GM23338 (cell line): ENCODE measurements around the gene TIMM17B. TPM values are rescaled to one million over a fixed set of nuclear protein-coding genes. Genes with fewer than 3 reads are reported as not detected.

ENCODE experiments used
- ATAC-seq: fragments of 200-7000 bp; cut with Tn5 transposase; 3 replicates; pipeline ENCODE4 v1.9.1; 2020
- DNase-seq: peaks from one replicate; pipeline ENCODE4 v3.0.0-alpha.2; 2015; ENCODE audit warnings: low spot score
- H2AFZ ChIP-seq: fragments of 200-600 bp; sonication (generic); 2 replicates; pipeline ENCODE4 v1.8.0; 2016; ENCODE audit warnings: antibody characterized with exemption, mild to moderate bottlenecking, moderate library complexity
- H3F3A ChIP-seq: fragments of 200-600 bp; sonication (generic); replicated peaks from 2 replicates; pipeline ENCODE4 v1.8.0; 2017; ENCODE audit warnings: antibody characterized with exemption, mixed run types, low read depth
- H3K27ac ChIP-seq: fragments of 200-600 bp; sonication (generic); 2 replicates; pipeline ENCODE4 v1.6.1; 2016; ENCODE audit warnings: low read depth
- H3K27me3 ChIP-seq: fragments of 200-600 bp; sonication (generic); 2 replicates; pipeline ENCODE4 v1.8.0; 2016; ENCODE audit warnings: mild to moderate bottlenecking, mixed run types, moderate library complexity; ENCODE audit not compliant: insufficient read depth
- H3K36me3 ChIP-seq: fragments of 200-600 bp; sonication (generic); 2 replicates; pipeline ENCODE4 v1.8.0; 2016; ENCODE audit warnings: mild to moderate bottlenecking; ENCODE audit not compliant: insufficient read depth
- H3K4me1 ChIP-seq: fragments of 200-600 bp; sonication (generic); 2 replicates; pipeline ENCODE4 v1.8.0; 2016; ENCODE audit warnings: mild to moderate bottlenecking, moderate library complexity; ENCODE audit not compliant: insufficient read depth
- H3K4me2 ChIP-seq: fragments of 200-600 bp; sonication (generic); 2 replicates; pipeline ENCODE4 v1.7.1; 2017; ENCODE audit warnings: mixed run types
- H3K4me3 ChIP-seq: fragments of 200-600 bp; sonication (generic); 2 replicates; pipeline ENCODE4 v1.6.1; 2016; ENCODE audit warnings: mixed run types
- H3K79me2 ChIP-seq: fragments of 200-600 bp; sonication (generic); replicated peaks from 2 replicates; pipeline ENCODE4 v1.8.0; 2017; ENCODE audit warnings: mild to moderate bottlenecking; ENCODE audit not compliant: insufficient read depth
- H3K9me2 ChIP-seq: fragments of 200-600 bp; sonication (generic); 2 replicates; pipeline ENCODE4 v1.8.0; 2017; ENCODE audit not compliant: insufficient read depth
- H4K20me1 ChIP-seq: fragments of 200-600 bp; sonication (generic); replicated peaks from 2 replicates; pipeline ENCODE4 v1.8.0; 2017; ENCODE audit warnings: mild to moderate bottlenecking; ENCODE audit not compliant: insufficient read depth
- H3K27ac Mint-ChIP-seq: 2 replicates; pipeline ENCODE4 v1.8.0; 2020; ENCODE audit warnings: inconsistent platforms, mild to moderate bottlenecking, moderate library complexity, mixed read lengths
- H3K27me3 Mint-ChIP-seq: 3 replicates; pipeline ENCODE4 v1.8.0; 2022; ENCODE audit warnings: low read depth, mild to moderate bottlenecking, moderate library complexity, mixed read lengths, inconsistent platforms; ENCODE audit not compliant: insufficient read depth, poor library complexity
- H3K36me3 Mint-ChIP-seq: 3 replicates; pipeline ENCODE4 v1.8.0; 2021; ENCODE audit warnings: low read depth, mild to moderate bottlenecking, inconsistent platforms, moderate library complexity, mixed read lengths
- H3K4me1 Mint-ChIP-seq: 3 replicates; pipeline ENCODE4 v1.8.0; 2020; ENCODE audit warnings: mild to moderate bottlenecking, inconsistent platforms, mixed read lengths
- H3K4me3 Mint-ChIP-seq: 3 replicates; pipeline ENCODE4 v1.8.0; 2021; ENCODE audit warnings: moderate library complexity, mild to moderate bottlenecking, inconsistent platforms, mixed read lengths
- H3K9me3 Mint-ChIP-seq: 3 replicates; pipeline ENCODE4 v1.8.0; 2020; ENCODE audit warnings: moderate library complexity, mild to moderate bottlenecking, inconsistent platforms, mixed read lengths
- EZH2phosphoT487 ChIP-seq: fragments of 200-600 bp; sonication (generic); IDR thresholded peaks from one replicate; pipeline ENCODE4 v1.8.1; 2018; ENCODE audit warnings: antibody characterized with exemption; ENCODE audit not compliant: unreplicated experiment
- polyA plus RNA-seq: library from polyadenylated mRNA; unstranded; fragments of >200 nt; fragmentation: Nextera tagmentation; extraction: Ambion mirVana; gene quantifications from 2 replicates; pipeline ENCODE4 v1.2.1, GENCODE V29; 2016
- total RNA-seq: library from RNA; depleted of rRNA; stranded (reverse); fragments of >200 nt; shearing (Covaris generic); gene quantifications from 2 replicates; pipeline ENCODE4 v1.2.3, GENCODE V29; 2014
- TF ChIP-seq, protein P1 (sequence below): fragments of 250-450 bp; sonication (Bioruptor Pico); IDR thresholded peaks from 2 replicates; pipeline ENCODE4 v1.5.0; 2020; ENCODE audit warnings: mild to moderate bottlenecking, moderate library complexity

Gene TIMM17B
- total and polyA plus RNA-seq, 2 experiments from 2014 or later = 67.1 to 147 TPM

DNA sequence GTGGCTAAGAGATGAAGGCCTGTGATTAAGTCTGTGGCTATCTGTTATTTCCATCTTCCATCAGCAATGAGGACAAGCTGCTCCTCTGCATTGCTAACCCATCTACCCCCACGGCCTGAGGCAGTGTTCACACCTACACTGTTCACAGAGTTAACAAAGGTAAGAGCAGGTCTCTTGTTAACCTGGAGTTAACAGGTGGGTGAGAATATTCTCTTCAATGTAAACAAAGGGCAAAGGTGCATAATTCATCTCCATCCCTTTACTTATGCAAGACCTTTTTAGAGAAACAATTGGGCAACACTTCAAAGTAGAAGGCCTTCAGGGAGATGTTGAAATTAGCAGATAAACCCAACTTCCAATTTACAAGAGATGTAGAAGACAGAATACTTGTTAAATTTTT, 11.0 kb upstream of the TIMM17B start (continued):
- TF ChIP-seq, protein P1, sequence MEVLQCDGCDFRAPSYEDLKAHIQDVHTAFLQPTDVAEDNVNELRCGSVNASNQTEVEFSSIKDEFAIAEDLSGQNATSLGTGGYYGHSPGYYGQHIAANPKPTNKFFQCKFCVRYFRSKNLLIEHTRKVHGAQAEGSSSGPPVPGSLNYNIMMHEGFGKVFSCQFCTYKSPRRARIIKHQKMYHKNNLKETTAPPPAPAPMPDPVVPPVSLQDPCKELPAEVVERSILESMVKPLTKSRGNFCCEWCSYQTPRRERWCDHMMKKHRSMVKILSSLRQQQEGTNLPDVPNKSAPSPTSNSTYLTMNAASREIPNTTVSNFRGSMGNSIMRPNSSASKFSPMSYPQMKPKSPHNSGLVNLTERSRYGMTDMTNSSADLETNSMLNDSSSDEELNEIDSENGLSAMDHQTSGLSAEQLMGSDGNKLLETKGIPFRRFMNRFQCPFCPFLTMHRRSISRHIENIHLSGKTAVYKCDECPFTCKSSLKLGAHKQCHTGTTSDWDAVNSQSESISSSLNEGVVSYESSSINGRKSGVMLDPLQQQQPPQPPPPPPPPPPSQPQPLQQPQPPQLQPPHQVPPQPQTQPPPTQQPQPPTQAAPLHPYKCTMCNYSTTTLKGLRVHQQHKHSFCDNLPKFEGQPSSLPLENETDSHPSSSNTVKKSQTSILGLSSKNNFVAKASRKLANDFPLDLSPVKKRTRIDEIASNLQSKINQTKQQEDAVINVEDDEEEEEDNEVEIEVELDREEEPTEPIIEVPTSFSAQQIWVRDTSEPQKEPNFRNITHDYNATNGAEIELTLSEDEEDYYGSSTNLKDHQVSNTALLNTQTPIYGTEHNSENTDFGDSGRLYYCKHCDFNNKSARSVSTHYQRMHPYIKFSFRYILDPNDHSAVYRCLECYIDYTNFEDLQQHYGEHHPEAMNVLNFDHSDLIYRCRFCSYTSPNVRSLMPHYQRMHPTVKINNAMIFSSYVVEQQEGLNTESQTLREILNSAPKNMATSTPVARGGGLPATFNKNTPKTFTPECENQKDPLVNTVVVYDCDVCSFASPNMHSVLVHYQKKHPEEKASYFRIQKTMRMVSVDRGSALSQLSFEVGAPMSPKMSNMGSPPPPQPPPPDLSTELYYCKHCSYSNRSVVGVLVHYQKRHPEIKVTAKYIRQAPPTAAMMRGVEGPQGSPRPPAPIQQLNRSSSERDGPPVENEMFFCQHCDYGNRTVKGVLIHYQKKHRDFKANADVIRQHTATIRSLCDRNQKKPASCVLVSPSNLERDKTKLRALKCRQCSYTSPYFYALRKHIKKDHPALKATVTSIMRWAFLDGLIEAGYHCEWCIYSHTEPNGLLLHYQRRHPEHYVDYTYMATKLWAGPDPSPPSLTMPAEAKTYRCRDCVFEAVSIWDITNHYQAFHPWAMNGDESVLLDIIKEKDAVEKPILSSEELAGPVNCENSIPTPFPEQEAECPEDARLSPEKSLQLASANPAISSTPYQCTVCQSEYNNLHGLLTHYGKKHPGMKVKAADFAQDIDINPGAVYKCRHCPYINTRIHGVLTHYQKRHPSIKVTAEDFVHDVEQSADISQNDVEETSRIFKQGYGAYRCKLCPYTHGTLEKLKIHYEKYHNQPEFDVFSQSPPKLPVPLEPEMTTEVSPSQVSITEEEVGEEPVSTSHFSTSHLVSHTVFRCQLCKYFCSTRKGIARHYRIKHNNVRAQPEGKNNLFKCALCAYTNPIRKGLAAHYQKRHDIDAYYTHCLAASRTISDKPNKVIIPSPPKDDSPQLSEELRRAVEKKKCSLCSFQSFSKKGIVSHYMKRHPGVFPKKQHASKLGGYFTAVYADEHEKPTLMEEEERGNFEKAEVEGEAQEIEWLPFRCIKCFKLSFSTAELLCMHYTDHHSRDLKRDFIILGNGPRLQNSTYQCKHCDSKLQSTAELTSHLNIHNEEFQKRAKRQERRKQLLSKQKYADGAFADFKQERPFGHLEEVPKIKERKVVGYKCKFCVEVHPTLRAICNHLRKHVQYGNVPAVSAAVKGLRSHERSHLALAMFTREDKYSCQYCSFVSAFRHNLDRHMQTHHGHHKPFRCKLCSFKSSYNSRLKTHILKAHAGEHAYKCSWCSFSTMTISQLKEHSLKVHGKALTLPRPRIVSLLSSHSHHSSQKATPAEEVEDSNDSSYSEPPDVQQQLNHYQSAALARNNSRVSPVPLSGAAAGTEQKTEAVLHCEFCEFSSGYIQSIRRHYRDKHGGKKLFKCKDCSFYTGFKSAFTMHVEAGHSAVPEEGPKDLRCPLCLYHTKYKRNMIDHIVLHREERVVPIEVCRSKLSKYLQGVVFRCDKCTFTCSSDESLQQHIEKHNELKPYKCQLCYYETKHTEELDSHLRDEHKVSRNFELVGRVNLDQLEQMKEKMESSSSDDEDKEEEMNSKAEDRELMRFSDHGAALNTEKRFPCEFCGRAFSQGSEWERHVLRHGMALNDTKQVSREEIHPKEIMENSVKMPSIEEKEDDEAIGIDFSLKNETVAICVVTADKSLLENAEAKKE (CRISPR knock-in tag) = no peak

DNA sequence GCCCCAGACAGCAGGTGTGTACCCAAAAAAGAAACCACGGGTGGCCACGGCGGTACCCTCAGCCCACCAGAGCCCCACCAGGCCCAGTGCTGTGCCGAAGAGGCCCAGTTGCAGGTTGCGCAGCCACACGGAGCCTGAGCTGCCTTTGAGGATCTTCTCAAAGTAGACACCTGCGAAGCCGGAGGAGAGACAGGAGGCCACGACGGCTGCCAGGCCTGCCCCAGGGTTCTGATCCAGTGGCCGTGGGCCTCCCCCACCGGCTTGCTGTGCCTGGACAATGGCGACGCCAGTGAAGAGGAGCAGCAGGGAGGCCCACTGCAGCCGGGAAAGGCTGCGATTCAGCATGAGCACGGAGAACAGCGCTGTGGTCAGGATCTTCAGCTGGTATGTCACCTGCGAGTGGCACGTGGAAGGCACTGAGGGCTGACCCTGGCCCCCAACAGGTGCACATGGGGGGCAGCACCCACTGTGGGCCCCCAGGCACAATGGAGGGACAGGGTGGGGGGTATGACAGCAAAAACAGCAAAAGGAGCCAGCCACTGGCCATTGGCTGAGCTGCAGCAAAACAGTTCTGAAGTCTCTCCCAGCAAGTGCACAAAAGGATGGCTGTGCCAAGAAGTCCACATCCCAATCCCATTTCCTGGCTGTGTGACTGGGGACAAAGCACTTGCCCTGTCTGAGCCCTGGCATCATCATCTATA, 7.7 kb upstream of the TIMM17B start:
- Histone ChIP-seq H3K4me1 (no peaks in the 10 kb centered on the region), H2AFZ (no peak overlapping the region), H4K20me1 (no peaks in the 10 kb centered on the region), H3K4me3 (no peak overlapping the region), H3K27me3 (no peaks in the 10 kb centered on the region), H3K36me3 (no peaks in the 10 kb centered on the region), H3K79me2 (peaks cover 2% of the 10 kb centered on the region; the same call in 1 of the 2 replicates), H3K4me2 (no peak overlapping the region), H3K9me2 (no peaks in the 10 kb centered on the region), H3K27ac (no peak overlapping the region), H3F3A (no peaks in the 10 kb centered on the region)
- Mint-ChIP-seq H3K27ac (no peak overlapping the region), H3K27me3 (peaks cover 7% of the 10 kb centered on the region), H3K4me1 (peaks cover 7% of the 10 kb centered on the region), H3K36me3 (peaks cover 34% of the 10 kb centered on the region), H3K9me3 (no peaks in the 10 kb centered on the region), H3K4me3 (no peak overlapping the region)
- no peak for ATAC-seq
- TF ChIP-seq EZH2phosphoT487 = no peak
- no peak for DNase-seq

DNA sequence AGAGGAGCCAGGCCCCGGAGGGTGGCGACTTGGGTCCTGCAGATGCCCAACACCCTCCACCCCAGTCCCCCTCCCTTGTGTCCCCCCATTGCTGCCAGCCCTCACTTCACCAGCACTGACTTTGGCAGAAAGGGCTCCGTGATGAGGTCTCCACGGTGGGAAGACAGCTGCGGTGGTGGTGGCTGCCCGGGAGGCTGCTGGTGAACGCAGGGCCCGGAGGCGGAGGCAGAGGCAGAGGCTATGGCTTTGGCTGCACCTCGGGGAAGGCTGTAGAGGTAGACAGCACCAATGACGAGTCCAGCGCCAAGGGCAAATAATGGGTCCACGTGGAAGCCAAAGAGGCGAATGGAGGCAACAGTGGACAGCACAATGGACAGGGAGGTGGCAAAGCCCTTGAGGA, 7.1 kb upstream of the TIMM17B start:
- DNase-seq (no peak), ATAC-seq (no peak)
- Histone ChIP-seq H3K4me1 (no peaks in the 10 kb centered on the region), H3F3A (no peaks in the 10 kb centered on the region), H3K79me2 (peaks cover 2% of the 10 kb centered on the region), H3K27me3 (no peaks in the 10 kb centered on the region), H3K9me2 (no peaks in the 10 kb centered on the region), H3K36me3 (no peaks in the 10 kb centered on the region), H3K4me3 (no peak overlapping the region), H3K27ac (no peak overlapping the region), H2AFZ (no peak overlapping the region), H3K4me2 (no peak overlapping the region), H4K20me1 (no peaks in the 10 kb centered on the region)
- H3K4me1 Mint-ChIP-seq = peaks cover 7% of the 10 kb centered on the region
- no peak overlapping the region for H3K27ac Mint-ChIP-seq
- peaks cover 37% of the 10 kb centered on the region for H3K36me3 Mint-ChIP-seq
- TF ChIP-seq, protein P1 (CRISPR knock-in tag) = no peak
- H3K27me3 Mint-ChIP-seq = peaks cover 7% of the 10 kb centered on the region
- H3K9me3 Mint-ChIP-seq = no peaks in the 10 kb centered on the region
- no peak overlapping the region for H3K4me3 Mint-ChIP-seq
